ENCODE measurements around the gene LCA5L.
A peak's percentile ranks its signal among the peaks of the same experiment; 100 is the strongest.
"Not testable (repeated sequence)": the region's sequence is repeated elsewhere in the genome, so short reads cannot be mapped to it uniquely, and the experiment has no call there.

LCA5L gene

DNA sequence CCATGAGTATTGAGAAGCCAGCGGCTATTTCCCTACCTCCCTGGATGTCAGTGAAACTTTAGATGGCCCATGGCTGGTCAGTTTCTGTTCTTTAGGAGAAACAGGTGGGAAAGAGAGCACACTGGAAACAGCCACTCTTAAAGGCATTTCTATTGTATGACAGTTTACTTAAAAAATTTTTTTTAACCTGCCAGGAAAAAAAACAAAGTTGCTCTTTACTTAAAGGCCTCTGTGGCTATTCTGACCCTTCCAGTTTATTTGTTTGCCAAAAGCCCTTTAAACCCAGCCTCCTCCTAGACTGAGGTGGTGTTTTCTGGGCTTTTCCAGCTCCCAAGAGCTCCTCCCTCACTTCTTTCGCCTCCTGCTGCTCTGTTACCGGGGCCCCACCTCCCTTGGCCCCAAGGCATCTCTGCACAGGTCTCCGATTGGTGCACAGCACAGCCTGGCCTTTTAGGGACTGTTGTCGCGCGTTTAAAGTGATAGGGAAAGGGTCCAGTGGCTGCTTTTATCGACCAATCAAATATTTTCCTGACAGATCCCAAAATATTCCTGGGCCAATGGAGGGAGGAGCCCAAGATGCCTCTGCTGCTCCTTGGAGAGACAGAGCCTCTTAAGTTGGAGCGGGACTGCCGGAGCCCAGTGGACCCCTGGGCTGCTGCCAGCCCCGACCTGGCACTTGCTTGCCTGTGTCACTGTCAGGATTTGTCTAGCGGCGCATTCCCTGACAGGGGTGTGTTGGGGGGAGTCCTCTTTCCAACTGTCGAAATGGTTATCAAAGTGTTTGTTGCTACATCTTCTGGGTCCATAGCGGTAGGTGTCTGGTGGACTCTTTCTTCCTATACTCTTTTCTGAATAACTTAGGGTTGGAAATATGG lies 6.0 kb upstream of the LCA5L start, which contains the start of gene SH3BGR:
SH3BGR (plus strand) TSS at position 639 of the 875 bp plus-strand sequence; CDS start at position 766, 127 bp downstream.
- peak; percentile 83 for DNase-seq

DNA sequence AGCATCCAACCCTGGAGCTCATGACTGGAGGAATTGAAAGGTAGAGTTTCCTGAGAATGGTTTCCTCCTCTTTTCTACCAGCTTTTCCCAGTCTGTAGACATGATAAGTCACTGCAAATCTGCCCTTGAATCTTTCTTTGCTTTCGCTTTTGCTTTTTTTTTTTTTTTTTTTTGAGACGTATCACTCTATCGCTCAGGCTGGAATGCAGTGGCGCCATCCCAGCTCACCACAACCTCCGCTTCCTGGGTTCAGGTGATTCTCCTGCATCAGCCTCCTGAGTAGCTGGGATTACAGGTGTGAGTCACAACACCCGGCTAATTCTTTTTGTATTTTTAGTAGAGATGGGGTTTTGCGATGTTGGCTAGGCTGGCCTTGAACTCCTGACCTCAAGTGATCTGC lies 1.7 kb upstream of the LCA5L start:
- DNase-seq = no peak

- DNase-seq = no peak
These were observed 977 bp downstream of the LCA5L start for GRCh38 chr21:39444421-39445180.

DNA sequence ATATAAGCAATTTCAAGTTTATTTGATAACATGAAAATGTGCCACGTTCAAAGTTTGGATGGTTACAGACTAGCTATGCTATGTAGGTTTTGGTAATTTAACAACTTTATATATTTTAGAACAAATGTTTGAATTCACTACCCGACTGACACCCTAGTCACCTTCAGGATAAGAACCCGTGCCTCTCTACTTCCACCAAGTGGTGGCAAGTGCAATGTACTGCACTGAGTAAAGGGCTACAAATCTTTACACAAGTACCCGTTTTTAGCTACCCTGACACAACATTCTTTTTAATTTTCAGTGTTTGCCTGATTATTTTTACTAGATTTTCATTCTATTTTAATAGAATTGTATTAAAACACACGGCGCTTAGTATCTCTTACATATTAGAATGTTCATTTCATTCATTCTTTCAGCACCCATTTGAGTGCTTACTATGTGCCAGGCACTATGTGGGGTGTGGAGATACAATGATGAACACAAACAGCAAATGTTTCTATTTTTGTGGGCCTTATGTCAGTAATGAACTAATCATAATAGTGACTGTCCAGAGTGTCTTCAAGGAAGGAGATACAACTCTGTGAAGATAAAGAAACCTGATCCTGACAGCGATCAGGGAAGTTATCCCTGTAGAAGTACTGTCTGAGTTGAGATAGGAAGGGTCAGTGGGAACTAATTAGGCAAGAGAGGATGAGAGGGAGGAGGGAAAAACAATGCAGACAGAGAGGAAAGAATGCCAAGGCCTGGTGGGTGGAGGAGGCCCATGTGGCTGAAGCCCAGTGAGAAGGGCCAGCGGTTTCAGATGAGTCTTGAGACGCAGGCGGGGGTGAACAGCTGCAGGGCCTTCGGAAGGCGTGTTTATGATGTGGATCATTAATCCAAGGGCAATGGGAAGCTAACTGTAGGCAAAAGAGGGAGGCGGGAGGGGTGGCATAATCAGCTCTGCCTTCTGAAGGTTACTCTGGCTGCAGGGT lies 3.8 kb downstream of the LCA5L start:
- DNase-seq = no peak

DNA sequence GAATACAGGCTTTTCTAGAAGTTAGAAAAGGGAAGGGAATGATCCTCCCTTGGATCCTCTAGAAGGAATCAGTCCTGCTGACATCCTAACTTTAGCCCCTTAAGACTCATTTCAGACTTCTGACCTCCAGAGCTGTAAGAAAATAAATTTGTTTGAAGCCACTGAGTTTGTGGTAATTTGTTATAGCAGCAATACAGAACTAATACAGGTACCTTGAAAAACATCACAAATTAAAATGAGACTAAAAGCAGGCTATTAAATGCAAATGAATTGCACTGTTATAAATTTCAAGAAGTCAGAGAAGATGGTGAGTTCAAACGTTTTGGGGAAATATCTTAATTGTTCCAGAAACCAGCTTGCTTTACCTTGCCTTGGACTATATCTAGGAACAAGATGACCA lies 6.3 kb downstream of the LCA5L start:
- no peak for DNase-seq

GRCh38 chr21:39434950-39435349 lies 10.6 kb downstream of the LCA5L start:
- no peak for DNase-seq

GRCh38 chr21:39430954-39431353 lies 14.6 kb downstream of the LCA5L start:
- no peak for DNase-seq

DNA sequence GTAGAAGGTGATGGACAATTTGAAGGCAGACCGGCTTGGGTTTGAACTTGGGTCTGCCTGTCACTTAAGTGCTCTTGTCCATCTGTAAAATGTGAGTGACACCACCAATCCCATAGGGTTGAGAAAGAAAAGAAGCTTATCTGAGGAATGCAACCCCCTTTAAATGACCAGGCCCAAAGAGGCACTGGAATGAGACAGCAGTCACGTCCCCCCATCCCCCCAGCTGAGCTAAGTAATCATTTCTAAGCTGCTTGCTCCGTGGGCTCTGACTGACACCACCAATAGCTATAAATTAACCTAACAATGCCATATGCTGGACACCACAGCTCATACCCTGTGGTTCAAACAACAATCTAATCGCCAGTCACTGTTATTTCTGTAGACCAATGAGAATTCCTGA lies 15.1 kb downstream of the LCA5L start:
- no peak for DNase-seq

GRCh38 chr21:39430016-39430415 lies 15.6 kb downstream of the LCA5L start:
- DNase-seq = no peak

DNA sequence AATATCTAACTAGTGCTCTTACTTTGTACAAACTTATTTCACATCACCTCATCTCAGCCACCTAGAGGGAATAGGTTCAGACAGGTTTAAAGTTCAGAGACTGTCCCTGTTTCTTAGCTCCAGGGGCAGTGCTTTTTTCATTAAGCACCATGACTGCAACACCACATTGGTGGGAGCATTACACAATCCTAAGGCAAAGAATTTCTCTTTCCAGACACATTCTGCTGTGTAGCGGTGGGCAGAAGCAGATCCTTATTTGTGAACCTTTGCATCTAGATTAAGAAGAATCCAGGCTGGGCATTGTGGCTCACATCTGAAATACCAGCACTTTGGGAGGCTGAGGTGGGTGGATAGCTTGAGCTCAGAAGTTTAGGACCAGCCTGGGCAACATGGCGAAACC lies 16.1 kb downstream of the LCA5L start:
- no peak for DNase-seq

DNA sequence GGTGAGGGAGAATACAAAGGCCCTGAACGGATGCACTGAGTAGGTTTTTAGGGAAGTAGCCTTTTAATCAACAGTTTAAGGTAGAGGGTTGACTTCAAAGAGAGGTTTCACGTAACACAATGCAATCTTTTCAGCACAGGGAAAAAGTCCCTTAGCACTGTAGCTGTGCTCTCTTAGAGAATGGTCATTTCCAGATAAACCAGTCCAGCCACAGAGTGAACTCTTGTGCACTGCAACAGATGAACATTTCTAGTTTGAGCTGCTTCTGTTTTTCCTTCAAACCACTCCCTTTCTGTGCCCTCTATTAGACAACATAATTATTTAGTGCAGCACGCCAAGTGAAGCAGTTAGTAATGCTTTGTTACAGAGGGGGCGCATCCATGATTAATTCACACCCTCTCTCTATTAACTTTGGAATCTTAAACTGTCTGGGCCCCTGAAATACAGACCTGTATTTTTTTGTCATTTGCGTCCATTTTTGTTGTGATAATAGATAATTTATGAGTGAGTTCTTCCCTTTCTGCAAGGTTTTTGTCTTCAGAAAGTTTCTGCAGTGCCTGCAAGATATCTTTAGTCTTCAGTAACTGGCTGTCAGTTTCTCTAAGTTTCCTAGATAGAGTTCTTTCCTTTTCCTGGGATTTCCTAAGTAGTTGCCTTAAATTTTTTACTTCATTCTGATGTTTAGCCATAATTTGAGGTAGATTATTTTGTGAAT lies 22.9 kb downstream of the LCA5L start:
- no peak for DNase-seq

- not testable (repeated sequence) for DNase-seq
These were observed 26.4 kb downstream of the LCA5L start for GRCh38 chr21:39419204-39419603.

- DNase-seq = no peak
These were observed 39.5 kb downstream of the LCA5L start for GRCh38 chr21:39406065-39406464.

DNA sequence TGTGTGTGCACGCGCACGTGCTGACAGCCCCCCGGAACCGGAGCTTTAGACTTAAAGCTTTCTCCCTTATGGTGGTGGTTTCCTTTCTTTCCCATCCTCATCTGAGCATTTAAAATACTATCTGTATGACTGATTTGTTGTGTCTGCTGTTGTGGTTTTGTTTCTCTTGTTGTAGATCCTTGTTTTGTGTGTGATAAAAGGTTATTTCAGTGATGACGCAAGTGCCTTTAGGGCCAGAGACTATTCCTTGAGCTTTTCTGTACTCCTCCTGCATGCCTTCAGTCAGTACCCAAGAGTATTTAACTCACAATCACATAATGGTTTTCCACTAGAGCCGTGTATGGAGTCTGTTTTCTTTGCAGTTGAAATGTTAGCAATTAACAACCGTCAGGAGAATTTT lies 45.4 kb downstream of the LCA5L start:
- no peak for DNase-seq

DNA sequence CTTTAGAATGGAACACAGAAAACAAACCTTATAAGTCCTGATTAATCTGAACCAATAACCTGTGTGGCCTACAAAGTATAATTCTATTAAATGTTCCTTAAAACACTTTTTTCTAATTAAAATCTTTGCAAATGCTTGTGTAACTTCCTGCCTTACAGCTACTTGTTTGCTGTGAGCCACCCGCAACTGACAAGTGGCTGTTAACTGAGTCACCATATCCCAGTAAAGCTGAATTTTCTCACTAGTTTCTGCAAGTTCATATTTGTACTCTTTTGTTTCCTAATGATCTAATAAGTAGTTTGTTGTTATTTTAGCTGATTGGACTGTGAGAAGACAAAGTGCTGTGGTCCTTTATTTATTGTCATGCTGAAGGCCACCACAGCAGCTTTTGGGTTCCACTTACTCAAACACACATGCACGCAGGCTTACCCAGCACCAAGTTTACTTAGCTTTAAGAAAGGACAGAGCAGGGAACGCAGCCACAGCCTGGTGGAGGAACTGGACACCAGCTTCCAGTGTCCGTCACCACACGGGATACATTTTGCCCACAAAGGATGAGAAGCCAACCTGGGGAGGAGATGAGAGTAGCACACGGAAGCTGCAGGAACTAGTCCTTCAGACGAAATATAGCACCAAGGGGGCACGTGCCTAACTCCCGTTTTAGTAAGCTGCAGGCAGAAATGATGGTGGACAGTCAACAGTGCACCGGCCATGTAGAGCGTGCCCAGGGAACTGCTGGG lies 47.8 kb downstream of the LCA5L start:
- no peak for DNase-seq

DNA sequence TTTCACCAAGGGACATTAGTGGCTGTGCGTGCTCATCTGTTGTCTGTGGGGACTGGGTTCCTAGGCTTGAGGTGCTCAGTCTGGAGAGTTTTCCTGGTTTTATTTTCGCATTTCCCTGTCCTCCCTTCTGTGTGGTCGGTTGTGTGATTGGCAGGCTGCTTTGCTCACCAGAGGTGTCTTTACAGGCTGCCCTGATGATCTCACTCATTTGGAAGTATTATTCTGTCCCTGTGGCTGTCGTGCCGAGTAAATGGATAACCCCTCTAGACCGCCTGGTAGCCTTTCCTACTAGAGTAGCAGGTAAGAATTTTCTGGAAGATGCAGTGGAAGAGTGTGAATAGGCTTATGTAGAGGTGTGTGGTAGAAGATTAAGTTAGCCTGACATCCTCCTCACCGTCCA lies 52.6 kb downstream of the LCA5L start:
- no peak for DNase-seq

DNA sequence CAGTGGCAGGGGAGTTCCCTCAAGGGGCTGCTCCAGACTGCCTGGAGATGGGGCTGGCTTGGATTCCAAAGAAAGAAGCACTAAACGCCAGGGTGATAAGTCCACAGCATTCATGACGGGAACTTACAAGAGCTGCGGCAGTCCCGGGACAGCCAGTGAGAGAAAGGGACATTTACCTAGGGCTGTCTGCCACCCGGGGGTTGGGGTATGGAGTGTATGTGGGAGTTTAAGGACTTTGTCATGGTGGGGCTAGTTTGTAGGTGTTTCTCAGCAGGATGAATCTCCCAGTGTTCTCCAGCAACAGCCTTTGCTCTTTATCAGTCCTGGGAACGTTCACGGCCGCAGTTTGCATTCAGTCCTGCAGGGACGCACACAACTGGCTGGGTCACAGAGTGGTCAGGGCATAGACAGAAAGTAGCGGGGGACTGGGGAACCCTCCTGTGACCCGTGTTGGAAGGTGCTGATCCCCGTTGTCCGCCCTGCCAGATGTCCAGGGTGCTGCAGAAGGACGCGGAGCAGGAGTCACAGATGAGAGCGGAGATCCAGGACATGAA lies 55.3 kb downstream of the LCA5L start:
- DNase-seq = no peak

- no peak for DNase-seq
These were observed 56.8 kb downstream of the LCA5L start for GRCh38 chr21:39388811-39389155.

- peak; percentile 42 for DNase-seq
These were observed 57.4 kb downstream of the LCA5L start for GRCh38 chr21:39388038-39388810.

DNA sequence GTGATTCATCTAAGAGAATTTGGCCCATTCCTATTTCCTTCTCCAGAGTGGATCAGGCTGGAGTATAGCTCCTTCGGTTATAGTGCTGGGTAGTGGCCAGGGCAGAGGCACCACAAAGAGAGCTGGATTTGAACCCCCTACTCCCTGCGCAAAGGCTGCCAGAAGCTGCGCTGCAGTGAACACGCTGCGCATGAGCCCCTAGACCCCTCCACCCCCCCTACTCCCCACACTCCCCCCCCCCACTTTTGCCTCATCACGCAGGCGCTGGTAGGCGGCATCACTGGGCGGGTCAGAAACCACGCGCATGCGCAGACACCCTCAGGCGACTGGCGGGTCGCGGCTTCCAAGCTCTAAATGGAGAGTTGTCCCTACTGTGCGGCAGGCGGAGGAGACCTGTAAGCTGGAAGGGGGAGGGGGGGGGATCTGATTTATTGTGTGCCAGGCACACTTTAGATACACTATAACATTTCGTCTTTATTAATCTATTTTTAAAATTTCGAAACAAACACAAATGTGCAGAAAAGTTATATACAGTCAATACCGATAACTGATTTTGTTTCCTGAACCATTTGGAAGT lies 58.0 kb downstream of the LCA5L start:
- DNase-seq = peak; percentile 20

Measured in NCI-H2029 treated with DMSO at 0.1 percent for 48 hours (cell line).